GM19397 (cell line): ENCODE data around the gene ZNF513.

ENCODE experiments used
- ATAC-seq: cut with Tn5 transposase; IDR thresholded peaks from one replicate; pipeline ENCODE4 v1.9.1; 2021; ENCODE audit warnings: mild to moderate bottlenecking, moderate library complexity; ENCODE audit not compliant: unreplicated experiment

The ZNF513 gene

GRCh38 chr2:27390822-27391679, 10.5 kb upstream of the ZNF513 start:
- ATAC-seq = no peak

- no peak for ATAC-seq
These were observed 1.1 kb upstream of the ZNF513 start for GRCh38 chr2:27381577-27382181.

GRCh38 chr2:27379836-27380625, 503 bp downstream of the ZNF513 start:
- ATAC-seq = no peak

GRCh38 chr2:27379383-27379835, 1.1 kb downstream of the ZNF513 start:
- no peak for ATAC-seq

GRCh38 chr2:27378809-27379290, 1.7 kb downstream of the ZNF513 start:
- no peak for ATAC-seq

GRCh38 chr2:27378096-27378808, 2.3 kb downstream of the ZNF513 start:
- ATAC-seq = no peak

- ATAC-seq = no peak
These were observed 2.9 kb downstream of the ZNF513 start for GRCh38 chr2:27377618-27378095.

GRCh38 chr2:27376866-27377617, 3.5 kb downstream of the ZNF513 start:
- ATAC-seq = no peak

- ATAC-seq = no peak
These were observed 4.2 kb downstream of the ZNF513 start for GRCh38 chr2:27376151-27376865.

- ATAC-seq = no peak
These were observed 4.9 kb downstream of the ZNF513 start for GRCh38 chr2:27375513-27376099.

- ATAC-seq = no peak
These were observed 7.0 kb downstream of the ZNF513 start for GRCh38 chr2:27373567-27373966.

- no peak for ATAC-seq
These were observed 7.6 kb downstream of the ZNF513 start for GRCh38 chr2:27372937-27373336.

- peak; percentile 29 for ATAC-seq
These were observed 9.5 kb downstream of the ZNF513 start for GRCh38 chr2:27370816-27371620.

GRCh38 chr2:27370026-27370815, 10.3 kb downstream of the ZNF513 start, which contains the start of the genes EIF2B4 and SNX17:
Gene EIF2B4, minus strand, starts transcription at chr2:27370338. Its CDS starts 24 bp downstream, at chr2:27370314.
Gene SNX17, plus strand, starts transcription at chr2:27370616. Its CDS starts 128 bp downstream, at chr2:27370744.
- ATAC-seq = peak; percentile 89

- ATAC-seq = no peak
These were observed 11.0 kb downstream of the ZNF513 start for GRCh38 chr2:27369471-27370025.

GRCh38 chr2:27363933-27364332, 16.6 kb downstream of the ZNF513 start:
- ATAC-seq = no peak
